PC-9 (cell line): ENCODE data around the gene CMC1. TPM values are rescaled to one million over a fixed set of nuclear protein-coding genes. Genes with fewer than 3 reads are reported as not detected.

ENCODE experiments used
- BruUV-seq: library from RNA; stranded (reverse); fragments of 400-500 nt; replicated peaks from 2 replicates; lab custom pipeline; 2021; lab: Mats Ljungman, UMichigan
- CTCF ChIA-PET: fragments of 300-600 bp; sonication (Branson Sonifier 250); formaldehyde crosslinking; loops from one replicate; lab custom pipeline; 2022; ENCODE audit warnings: antibody characterized with exemption; lab: Charles Lee
- POLR2A ChIA-PET: fragments of 300-600 bp; sonication (Branson Sonifier 250); formaldehyde crosslinking; loops from one replicate; lab custom pipeline; 2022; ENCODE audit warnings: antibody characterized with exemption; ENCODE audit not compliant: unreplicated experiment; lab: Charles Lee
- DNase-seq, 2 experiments: peaks; one replicate each; pipeline versions ENCODE4 v3.0.0 to v3.0.0-alpha.2; 2015 to 2022; ENCODE audit warnings: mixed read lengths in 1 of 2
- H2AFZ ChIP-seq: fragments of 200-600 bp; sonication (generic); 2 replicates; pipeline ENCODE4 v1.8.1; 2017; ENCODE audit warnings: antibody characterized with exemption
- H3F3A ChIP-seq: fragments of 200-600 bp; sonication (generic); 2 replicates; pipeline ENCODE4 v1.8.1; 2017; ENCODE audit warnings: antibody characterized with exemption, mild to moderate bottlenecking, low read depth; ENCODE audit not compliant: insufficient read depth
- H3K27ac ChIP-seq: fragments of 200-600 bp; sonication (generic); 2 replicates; pipeline ENCODE4 v1.6.1; 2016; ENCODE audit warnings: mixed run types
- H3K27me3 ChIP-seq: fragments of 200-600 bp; sonication (generic); 2 replicates; pipeline ENCODE4 v1.6.1; 2016; ENCODE audit warnings: low read depth, mixed run types; ENCODE audit not compliant: insufficient read depth
- H3K36me3 ChIP-seq: fragments of 200-600 bp; sonication (generic); 2 replicates; pipeline ENCODE4 v1.6.1; 2016; ENCODE audit warnings: low read depth, mixed run types
- H3K4me1 ChIP-seq: fragments of 200-600 bp; sonication (generic); replicated peaks from 2 replicates; pipeline ENCODE4 v1.6.1; 2016; ENCODE audit warnings: mixed run types; ENCODE audit not compliant: insufficient read depth
- H3K4me2 ChIP-seq: fragments of 200-600 bp; sonication (generic); 2 replicates; pipeline ENCODE4 v1.6.1; 2017; ENCODE audit warnings: mixed run types
- H3K4me3 ChIP-seq: fragments of 200-600 bp; sonication (generic); 2 replicates; pipeline ENCODE4 v1.6.1; 2016; ENCODE audit warnings: mixed run types
- H3K79me2 ChIP-seq: fragments of 200-600 bp; sonication (generic); 2 replicates; pipeline ENCODE4 v1.6.1; 2017; ENCODE audit warnings: low read depth, mixed run types
- H3K9me2 ChIP-seq: fragments of 200-600 bp; sonication (generic); 2 replicates; pipeline ENCODE4 v1.8.1; 2017; ENCODE audit warnings: mild to moderate bottlenecking; ENCODE audit not compliant: insufficient read depth
- H3K9me3 ChIP-seq: fragments of 200-600 bp; sonication (generic); 2 replicates; pipeline ENCODE4 v1.8.1; 2016; ENCODE audit warnings: low read depth; ENCODE audit not compliant: insufficient read depth
- H4K20me1 ChIP-seq: fragments of 200-600 bp; sonication (generic); 2 replicates; pipeline ENCODE4 v1.8.1; 2017; ENCODE audit not compliant: insufficient read depth
- CTCF ChIP-seq: fragments of 200-600 bp; sonication (generic); conservative IDR thresholded peaks from 2 replicates; pipeline ENCODE4 v1.6.1; 2017; ENCODE audit warnings: mixed run types, antibody characterized with exemption, mild to moderate bottlenecking, moderate library complexity
- EZH2 ChIP-seq: fragments of 200-600 bp; sonication (generic); IDR thresholded peaks from 2 replicates; pipeline ENCODE4 v1.8.0; 2017; ENCODE audit warnings: antibody characterized with exemption, low read depth
- intact Hi-C: fragments of 100-400 bp; cut with micrococcal nuclease; formaldehyde crosslinking; loops from one replicate; pipeline ENCODE4 v1.10.0; 2022; ENCODE audit not compliant: unreplicated experiment
- total RNA-seq: library from RNA; stranded (reverse); gene quantifications from 2 replicates; pipeline ENCODE4 v1.2.3, GENCODE V29; 2021

CMC1 gene
- total RNA-seq, 1 experiment from 2014 or later: 33.8 TPM

- Histone ChIP-seq H3K79me2 (no peaks in the 10 kb centered on the region), H3K27ac (no peak overlapping the region), H3K4me3 (no peak overlapping the region), H2AFZ (no peak overlapping the region), H3K27me3 (no peaks in the 10 kb centered on the region), H3K4me1 (no peaks in the 10 kb centered on the region), H3F3A (no peaks in the 10 kb centered on the region), H3K36me3 (no peaks in the 10 kb centered on the region), H3K4me2 (no peak overlapping the region), H4K20me1 (no peaks in the 10 kb centered on the region), H3K9me2 (no peaks in the 10 kb centered on the region), H3K9me3 (no peaks in the 10 kb centered on the region)
- intact Hi-C loops: no loop called here
- no TSS peak for BruUV-seq
- DNase-seq: no peak
- ChIA-PET POLR2A (no interaction called here), CTCF (no interaction called here)
- TF ChIP-seq CTCF (no peak), EZH2 (no peak)
Measured at GRCh38 chr3:28294667-28295413, 53.4 kb downstream of the CMC1 start.

GRCh38 chr3:28295898-28296490 is 54.6 kb downstream of the CMC1 start:
- Histone ChIP-seq H3K27me3 (no peaks in the 10 kb centered on the region), H3K4me1 (no peaks in the 10 kb centered on the region), H3F3A (no peaks in the 10 kb centered on the region), H3K9me3 (no peaks in the 10 kb centered on the region), H3K36me3 (no peaks in the 10 kb centered on the region), H3K79me2 (no peaks in the 10 kb centered on the region), H3K4me3 (no peak overlapping the region), H3K9me2 (no peaks in the 10 kb centered on the region), H2AFZ (no peak overlapping the region), H4K20me1 (no peaks in the 10 kb centered on the region), H3K27ac (no peak overlapping the region), H3K4me2 (no peak overlapping the region)
- TF ChIP-seq EZH2: no peak
- TF ChIP-seq CTCF: no peak
- POLR2A ChIA-PET: interaction anchor here (0.6 kb wide), 1 partner anchor 53 kb away, joined by 3 read pairs; no protein-coding TSS in a partner anchor
- CTCF ChIA-PET: no interaction called here
- intact Hi-C loops: no loop called here
- BruUV-seq: no TSS peak
- no peak for DNase-seq

GRCh38 chr3:28299705-28300104 is 58.3 kb downstream of the CMC1 start:
- no peak for DNase-seq
- no peaks in the 10 kb centered on the region for H3F3A ChIP-seq
- TF ChIP-seq CTCF (no peak), EZH2 (no peak)
- CTCF ChIA-PET: no interaction called here
- H3K27ac ChIP-seq: no peak overlapping the region
- intact Hi-C loops: no loop called here
- no peaks in the 10 kb centered on the region for H3K36me3 ChIP-seq
- no peaks in the 10 kb centered on the region for H3K79me2 ChIP-seq
- H2AFZ ChIP-seq: no peak overlapping the region
- no peak overlapping the region for H3K4me3 ChIP-seq
- no peaks in the 10 kb centered on the region for H3K9me3 ChIP-seq
- H3K27me3 ChIP-seq: no peaks in the 10 kb centered on the region
- no peaks in the 10 kb centered on the region for H3K4me1 ChIP-seq
- no TSS peak for BruUV-seq
- POLR2A ChIA-PET: no interaction called here
- H4K20me1 ChIP-seq: no peaks in the 10 kb centered on the region; the same call in 1 of the 2 replicates
- H3K4me2 ChIP-seq: no peak overlapping the region
- no peaks in the 10 kb centered on the region for H3K9me2 ChIP-seq
